Fibroblast of skin of back (primary cell): ENCODE measurements around the gene KRTAP12-4.

Source experiments
- DNase-seq: peaks from one replicate; pipeline ENCODE4 v3.0.0-alpha.2; 2013

Gene KRTAP12-4

GRCh38 chr21:44606495-44606894 lies 48.0 kb downstream of the KRTAP12-4 start:
- no peak for DNase-seq
